Natural killer cell (primary cell): Measurements from ENCODE around the gene BCL2L11. TPM values are rescaled to one million over a fixed set of nuclear protein-coding genes. Genes with fewer than 3 reads are reported as not detected.

Experiments used
- ATAC-seq, 3 donors: fragments of 150-1000 bp in 2 of 3; fragments of 200-7000 bp in 1 of 3; cut with Tn5 transposase; 1 replicate in 1 of 3; 2 replicates in 2 of 3; pipeline ENCODE4 v1.10.0; 2021; ENCODE audit warnings: mild to moderate bottlenecking in 2 of 3, moderate library complexity in 2 of 3
- DNase-seq, 2 donors: peaks; one replicate each; pipeline versions ENCODE4 v3.0.0 to v3.0.0-alpha.2; 2013 to 2021; ENCODE audit warnings: mixed read lengths in 1 of 2
- H3K27ac ChIP-seq: one replicate; pipeline ENCODE4 v1.5.1; 2013; ENCODE audit warnings: mild to moderate bottlenecking, low read length
- H3K27me3 ChIP-seq: one replicate; pipeline ENCODE4 v1.6.1; 2013; ENCODE audit warnings: low read length; ENCODE audit not compliant: control insufficient read depth, insufficient read depth
- H3K36me3 ChIP-seq: one replicate; pipeline ENCODE4 v1.6.1; 2013; ENCODE audit warnings: low read length; ENCODE audit not compliant: control insufficient read depth, insufficient read depth
- H3K4me1 ChIP-seq: one replicate; pipeline ENCODE4 v1.6.1; 2013; ENCODE audit warnings: low read length; ENCODE audit not compliant: control insufficient read depth, insufficient read depth
- H3K4me3 ChIP-seq: one replicate; pipeline ENCODE4 v1.5.1; 2013; ENCODE audit warnings: low read length
- H3K9me3 ChIP-seq: one replicate; pipeline ENCODE4 v1.6.1; 2013; ENCODE audit warnings: low read length; ENCODE audit not compliant: control insufficient read depth, insufficient read depth
- H3K27ac Mint-ChIP-seq, 2 donors: one replicate each; pipeline ENCODE4 v1.8.0; 2022; ENCODE audit warnings: mild to moderate bottlenecking in 2 of 2, mixed read lengths in 2 of 2, moderate library complexity in 1 of 2
- H3K27me3 Mint-ChIP-seq, 2 donors: one replicate each; pipeline ENCODE4 v1.8.0; 2022; ENCODE audit warnings: low read depth in 2 of 2, mixed read lengths in 2 of 2
- H3K36me3 Mint-ChIP-seq: one replicate; pipeline ENCODE4 v1.8.0; 2022; ENCODE audit warnings: mixed read lengths
- H3K4me1 Mint-ChIP-seq, 2 donors: one replicate each; pipeline ENCODE4 v1.8.0; 2022; ENCODE audit warnings: mixed read lengths in 2 of 2
- H3K4me3 Mint-ChIP-seq: one replicate; pipeline ENCODE4 v1.8.0; 2022; ENCODE audit warnings: mild to moderate bottlenecking, moderate library complexity, mixed read lengths
- H3K9me3 Mint-ChIP-seq, 2 donors: one replicate each; pipeline ENCODE4 v1.8.0; 2022; ENCODE audit warnings: mixed read lengths in 2 of 2
- WGBS: methylation state at CpG from one replicate; pipeline ENCODE4 v1.1.7; 2013; ENCODE audit warnings: missing lambda C conversion rate; ENCODE audit not compliant: insufficient coverage; 5-methylcytosine and 5-hydroxymethylcytosine counted together
- intact Hi-C: fragments of 100-400 bp; cut with micrococcal nuclease; formaldehyde crosslinking; loops from one replicate; pipeline ENCODE4 v1.14.2; 2022
- total RNA-seq, 4 donors: library from RNA; stranded (reverse); fragments of 120-200 nt in 1 of 4; gene quantifications; one replicate each; pipeline versions ENCODE4 v1.2.3 to v1.2.4, GENCODE V29; 2013 to 2022
- TF ChIP-seq, protein P1 (sequence below): fragments of 200-600 bp; IDR thresholded peaks from one replicate; pipeline ENCODE4 v1.8.0; 2022; ENCODE audit warnings: antibody characterized with exemption

The BCL2L11 gene
- total RNA-seq, 3 donors from 2014 or later (not counting 1 experiment from before 2014, with no cell fraction given), result 27.4 to 56.9 (median 39.9) TPM

DNA sequence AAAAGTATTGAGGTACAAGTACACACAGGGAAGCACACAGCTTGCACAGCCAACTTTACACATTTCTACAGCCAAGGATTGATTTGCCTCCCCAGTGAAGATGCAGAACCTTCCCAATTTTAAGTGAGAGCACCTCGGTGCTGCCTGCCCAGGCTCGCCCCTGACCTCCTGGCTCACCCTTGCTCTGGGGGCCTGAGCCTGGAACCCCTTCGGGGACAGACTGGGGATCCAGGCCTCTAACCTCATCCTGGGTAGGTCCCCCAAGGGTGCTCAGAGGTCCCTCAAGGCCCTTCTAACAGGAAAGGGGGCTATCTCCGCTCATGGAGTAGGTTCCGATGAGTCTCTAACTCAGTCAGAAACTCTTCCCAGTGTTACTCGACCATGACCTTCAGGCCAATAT, 53.1 kb downstream of the BCL2L11 start:
- no peak overlapping the region for H3K4me3 ChIP-seq
- no peaks in the 10 kb centered on the region for H3K27me3 ChIP-seq
- H3K4me1 ChIP-seq, result no peaks in the 10 kb centered on the region
- intact Hi-C loops, result no loop called here
- DNase-seq (no peak), ATAC-seq (no peak)
- WGBS, result 90% methylated on average over 6 of the region's 6 CpGs
- H3K36me3 Mint-ChIP-seq, result no peaks in the 10 kb centered on the region
- no peaks in the 10 kb centered on the region for H3K9me3 ChIP-seq
- H3K27me3 Mint-ChIP-seq, result peaks cover 11 to 13% of the 10 kb centered on the region in 2 donors
- no peak overlapping the region for H3K4me3 Mint-ChIP-seq
- H3K27ac ChIP-seq, result no peak overlapping the region
- no peaks in the 10 kb centered on the region for H3K4me1 Mint-ChIP-seq
- TF ChIP-seq, protein P1, sequence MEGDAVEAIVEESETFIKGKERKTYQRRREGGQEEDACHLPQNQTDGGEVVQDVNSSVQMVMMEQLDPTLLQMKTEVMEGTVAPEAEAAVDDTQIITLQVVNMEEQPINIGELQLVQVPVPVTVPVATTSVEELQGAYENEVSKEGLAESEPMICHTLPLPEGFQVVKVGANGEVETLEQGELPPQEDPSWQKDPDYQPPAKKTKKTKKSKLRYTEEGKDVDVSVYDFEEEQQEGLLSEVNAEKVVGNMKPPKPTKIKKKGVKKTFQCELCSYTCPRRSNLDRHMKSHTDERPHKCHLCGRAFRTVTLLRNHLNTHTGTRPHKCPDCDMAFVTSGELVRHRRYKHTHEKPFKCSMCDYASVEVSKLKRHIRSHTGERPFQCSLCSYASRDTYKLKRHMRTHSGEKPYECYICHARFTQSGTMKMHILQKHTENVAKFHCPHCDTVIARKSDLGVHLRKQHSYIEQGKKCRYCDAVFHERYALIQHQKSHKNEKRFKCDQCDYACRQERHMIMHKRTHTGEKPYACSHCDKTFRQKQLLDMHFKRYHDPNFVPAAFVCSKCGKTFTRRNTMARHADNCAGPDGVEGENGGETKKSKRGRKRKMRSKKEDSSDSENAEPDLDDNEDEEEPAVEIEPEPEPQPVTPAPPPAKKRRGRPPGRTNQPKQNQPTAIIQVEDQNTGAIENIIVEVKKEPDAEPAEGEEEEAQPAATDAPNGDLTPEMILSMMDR, result no peak
- no peaks in the 10 kb centered on the region for H3K36me3 ChIP-seq
- H3K27ac Mint-ChIP-seq, result no peak overlapping the region
- H3K9me3 Mint-ChIP-seq, result no peaks in the 10 kb centered on the region

DNA sequence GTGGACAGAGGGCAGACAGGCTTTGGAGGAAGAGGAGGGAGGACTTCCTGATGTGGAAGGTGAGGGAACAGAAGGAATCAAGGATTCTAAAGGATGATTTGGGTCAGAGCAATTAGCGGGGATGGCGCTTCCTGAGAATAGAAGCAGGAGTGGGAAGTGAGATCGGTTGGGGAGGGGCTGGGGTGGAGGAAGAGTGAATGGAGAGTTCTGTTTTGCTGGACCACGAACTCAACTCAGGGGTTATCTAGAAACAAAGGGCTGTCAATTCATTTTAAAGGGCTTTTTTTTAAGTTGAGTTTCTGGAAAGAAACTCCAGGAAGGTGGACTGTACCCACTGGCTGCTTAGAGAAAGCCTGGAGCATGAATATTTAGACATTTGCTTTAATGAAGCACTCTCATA, 54.9 kb downstream of the BCL2L11 start:
- intact Hi-C loops, result no loop called here
- Mint-ChIP-seq H3K4me1 (no peaks in the 10 kb centered on the region), H3K27ac (peak overlapping the region in 1 of 2 donors; percentile 39), H3K4me3 (no peak overlapping the region), H3K27me3 (peaks cover 11 to 13% of the 10 kb centered on the region in 2 donors), H3K36me3 (no peaks in the 10 kb centered on the region), H3K9me3 (no peaks in the 10 kb centered on the region)
- 86% methylated on average over 4 of the region's 4 CpGs for WGBS
- ATAC-seq (no peak), DNase-seq (no peak)
- H3K4me3 ChIP-seq, result no peak overlapping the region
- no peak overlapping the region for H3K27ac ChIP-seq
- no peaks in the 10 kb centered on the region for H3K36me3 ChIP-seq
- H3K9me3 ChIP-seq, result no peaks in the 10 kb centered on the region
- TF ChIP-seq, protein P1, result no peak
- H3K27me3 ChIP-seq, result no peaks in the 10 kb centered on the region
- H3K4me1 ChIP-seq, result no peaks in the 10 kb centered on the region

DNA sequence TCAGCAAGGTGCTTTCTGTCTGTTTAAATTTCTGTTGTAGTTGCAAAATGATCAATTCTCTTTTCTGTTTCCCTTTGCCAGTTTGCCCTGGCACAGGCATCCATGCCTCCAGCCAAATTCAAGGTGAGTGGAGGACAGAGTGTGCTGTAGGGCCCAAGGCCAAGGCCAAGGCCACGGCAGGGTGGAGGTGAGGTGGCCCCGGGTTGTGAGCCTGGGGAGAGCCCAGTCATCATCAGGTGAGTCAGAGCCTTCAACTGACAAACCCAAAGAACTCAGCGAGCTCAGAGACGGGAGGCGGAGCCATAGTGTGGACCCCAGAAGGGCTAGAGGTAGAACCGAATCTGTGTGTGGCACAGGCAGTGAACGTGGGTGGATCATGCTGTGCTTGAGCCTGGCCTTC, 55.7 kb downstream of the BCL2L11 start:
- no peak overlapping the region for H3K4me3 Mint-ChIP-seq
- H3K4me1 ChIP-seq, result no peaks in the 10 kb centered on the region
- intact Hi-C loops, result no loop called here
- H3K4me3 ChIP-seq, result no peak overlapping the region
- TF ChIP-seq, protein P1, result no peak
- peaks cover 8% of the 10 kb centered on the region in 2 donors for H3K27me3 Mint-ChIP-seq
- H3K27ac Mint-ChIP-seq, result no peak overlapping the region
- 89% methylated on average over 7 of the region's 7 CpGs for WGBS
- no peaks in the 10 kb centered on the region for H3K27me3 ChIP-seq
- H3K36me3 ChIP-seq, result no peaks in the 10 kb centered on the region
- H3K36me3 Mint-ChIP-seq, result no peaks in the 10 kb centered on the region
- DNase-seq (no peak), ATAC-seq (no peak)
- H3K9me3 Mint-ChIP-seq, result no peaks in the 10 kb centered on the region
- H3K9me3 ChIP-seq, result no peaks in the 10 kb centered on the region
- no peak overlapping the region for H3K27ac ChIP-seq
- H3K4me1 Mint-ChIP-seq, result no peaks in the 10 kb centered on the region

DNA sequence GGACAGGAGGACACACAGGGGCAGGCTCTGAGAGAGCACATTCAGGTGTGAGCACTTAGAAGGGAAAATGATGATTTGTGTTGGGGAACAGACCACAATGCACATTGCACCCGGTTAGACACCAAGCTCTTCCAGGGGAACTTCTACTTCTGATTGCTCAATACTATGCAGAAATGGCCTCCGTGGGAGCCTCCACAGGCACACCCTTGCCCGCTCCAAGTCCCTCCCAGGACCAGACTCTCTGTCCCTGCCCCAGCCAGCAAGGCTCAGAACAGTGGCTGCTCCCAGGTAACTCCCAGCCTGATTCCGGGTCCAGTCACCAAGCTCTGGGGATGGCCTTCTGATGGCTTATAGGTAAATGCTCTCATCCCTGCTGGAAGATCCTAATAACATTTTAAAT, 56.2 kb downstream of the BCL2L11 start:
- 85% methylated on average over 4 of the region's 4 CpGs for WGBS
- TF ChIP-seq, protein P1, result no peak

More for the DNA sequence above, 56.2 kb downstream of the BCL2L11 start:
- Histone ChIP-seq H3K4me3 (no peak overlapping the region), H3K4me1 (no peaks in the 10 kb centered on the region), H3K36me3 (no peaks in the 10 kb centered on the region), H3K27ac (no peak overlapping the region), H3K9me3 (no peaks in the 10 kb centered on the region), H3K27me3 (no peaks in the 10 kb centered on the region)
- H3K36me3 Mint-ChIP-seq, result no peaks in the 10 kb centered on the region
- no peaks in the 10 kb centered on the region for H3K9me3 Mint-ChIP-seq
- DNase-seq (no peak), ATAC-seq (no peak)
- peaks cover 3 to 6% of the 10 kb centered on the region in 2 donors for H3K27me3 Mint-ChIP-seq
- no peak overlapping the region for H3K27ac Mint-ChIP-seq
- no peaks in the 10 kb centered on the region for H3K4me1 Mint-ChIP-seq
- H3K4me3 Mint-ChIP-seq, result no peak overlapping the region
- intact Hi-C loops, result no loop called here
